Endothelial cell of umbilical vein (primary cell): ENCODE results near the gene NRG3. TPM values are rescaled to one million over a fixed set of nuclear protein-coding genes. Genes with fewer than 3 reads are reported as not detected.

Experiments used
- BruUV-seq: library from RNA; stranded (reverse); fragments of 400-500 nt; replicated peaks from 2 replicates; lab custom pipeline; 2021; lab: Mats Ljungman, UMichigan
- CTCF ChIA-PET: fragments of 300-600, 350-600 bp; sonication (Branson Sonifier 250); formaldehyde crosslinking; loops from one replicate; lab custom pipeline; 2021; ENCODE audit warnings: antibody characterized with exemption, inconsistent platforms; lab: Charles Lee
- POLR2A ChIA-PET: fragments of 300-600, 350-600 bp; sonication (Branson Sonifier 250); formaldehyde crosslinking; loops from one replicate; lab custom pipeline; 2021; ENCODE audit warnings: antibody characterized with exemption, inconsistent platforms; lab: Charles Lee
- DNase-seq: peaks from one replicate; pipeline ENCODE4 v3.0.0-alpha.2; 2011; ENCODE audit warnings: low read depth, low spot score
- FAIRE-seq: peaks from 2 replicates; lab custom pipeline; 2011; peaks lifted over from hg19 to GRCh38; lab: Jason Lieb, UNC
- H2AFZ ChIP-seq: 2 replicates; pipeline ENCODE4 v1.6.0; 2012; ENCODE audit warnings: low read depth, low read length, control low read depth, inconsistent platforms
- H3K27ac ChIP-seq: 2 replicates; pipeline ENCODE4 v1.5.1; 2011; ENCODE audit warnings: low read depth, mild to moderate bottlenecking, control low read depth, low read length, moderate library complexity; ENCODE audit not compliant: insufficient read depth
- H3K27me3 ChIP-seq, 2 experiments: 2 replicates each; pipeline versions ENCODE4 v1.6.0 to v1.6.1; 2011; ENCODE audit warnings: low read length in 2 of 2, mixed read lengths in 1 of 2; ENCODE audit not compliant: control insufficient read depth in 2 of 2, insufficient read depth in 2 of 2
- H3K36me3 ChIP-seq, 2 experiments: 2 replicates in 1 of 2; 3 replicates in 1 of 2; pipeline ENCODE4 v1.5.1; 2011; ENCODE audit warnings: low read length in 2 of 2, mild to moderate bottlenecking in 1 of 2, moderate library complexity in 1 of 2; ENCODE audit not compliant: control insufficient read depth in 2 of 2, insufficient read depth in 2 of 2; ENCODE audit errors: extremely low read depth in 1 of 2
- H3K4me1 ChIP-seq: 3 replicates; pipeline ENCODE4 v1.5.1; 2011; ENCODE audit warnings: mild to moderate bottlenecking, low read length; ENCODE audit not compliant: control insufficient read depth, insufficient read depth; ENCODE audit errors: extremely low read depth
- H3K4me2 ChIP-seq: 2 replicates; pipeline ENCODE4 v1.6.1; 2011; ENCODE audit warnings: low read length, control low read depth, mixed read lengths; ENCODE audit not compliant: insufficient read depth
- H3K4me3 ChIP-seq, 3 experiments: fragments of 200-600 bp in 1 of 3; sonication (generic), shearing (Covaris generic) in 1 of 3; replicated peaks in 1 of 3; 2 replicates each; pipeline ENCODE4 v1.5.1; 2011 to 2016; ENCODE audit warnings: control low read depth in 3 of 3, low read length in 3 of 3, mild to moderate bottlenecking in 2 of 3, inconsistent platforms in 1 of 3, low read depth in 1 of 3, moderate library complexity in 1 of 3; ENCODE audit not compliant: insufficient read depth in 1 of 3
- H3K79me2 ChIP-seq: 2 replicates; pipeline ENCODE4 v1.6.0; 2012; ENCODE audit warnings: low read length, inconsistent platforms; ENCODE audit not compliant: control insufficient read depth, insufficient read depth
- H3K9ac ChIP-seq: replicated peaks from 2 replicates; pipeline ENCODE3; 2011; ENCODE audit warnings: low read length, control low read depth; ENCODE audit not compliant: insufficient read depth; ENCODE audit errors: extremely low read depth
- H3K9me1 ChIP-seq: replicated peaks from 3 replicates; pipeline ENCODE4 v1.6.0; 2011; ENCODE audit warnings: mild to moderate bottlenecking, low read length; ENCODE audit not compliant: control insufficient read depth, insufficient read depth; ENCODE audit errors: extremely low read depth
- H3K9me3 ChIP-seq: replicated peaks from 2 replicates; pipeline ENCODE4 v1.5.1; 2012; ENCODE audit warnings: low read length, inconsistent platforms; ENCODE audit not compliant: control insufficient read depth, insufficient read depth
- H4K20me1 ChIP-seq: replicated peaks from 2 replicates; pipeline ENCODE3; 2011; ENCODE audit warnings: mild to moderate bottlenecking, low read length; ENCODE audit not compliant: control insufficient read depth, insufficient read depth; ENCODE audit errors: extremely low read depth
- EZH2 ChIP-seq: IDR thresholded peaks from 2 replicates; pipeline ENCODE4 v1.6.1; 2012; ENCODE audit warnings: borderline replicate concordance, low read depth, mild to moderate bottlenecking, moderate library complexity, low read length, inconsistent platforms; ENCODE audit not compliant: severe bottlenecking
- FOS ChIP-seq: IDR thresholded peaks from 2 replicates; pipeline ENCODE4 v1.6.1; 2011; ENCODE audit warnings: mild to moderate bottlenecking, low read length, moderate library complexity, borderline replicate concordance; ENCODE audit not compliant: insufficient read depth
- GATA2 ChIP-seq: IDR thresholded peaks from 2 replicates; pipeline ENCODE4 v1.7.0; 2011; ENCODE audit warnings: low read depth, mild to moderate bottlenecking, moderate library complexity, mixed read lengths, low read length; ENCODE audit not compliant: insufficient read length, insufficient read depth
- MAX ChIP-seq: IDR thresholded peaks from 2 replicates; pipeline ENCODE4 v1.6.1; 2011; ENCODE audit not compliant: insufficient read depth, insufficient read length
- POLR2AphosphoS5 ChIP-seq: IDR thresholded peaks from 2 replicates; pipeline ENCODE4 v1.6.1; 2012; ENCODE audit warnings: low read depth, mild to moderate bottlenecking, control low read depth, low read length, moderate library complexity; ENCODE audit not compliant: insufficient read depth
- dilution Hi-C: fragments of 300-500 bp; cut with MboI; formaldehyde crosslinking; loops from one replicate; pipeline ENCODE4 v1.15.0; 2019; ENCODE audit warnings: low sequenced_read_pairs; ENCODE audit not compliant: extremely low pct_ligation_motif_present
- intact Hi-C: fragments of 100-400 bp; cut with micrococcal nuclease; formaldehyde crosslinking; loops from one replicate; pipeline ENCODE4 v1.10.0; 2022
- polyA plus RNA-seq, 4 experiments: library from polyadenylated mRNA; depleted of rRNA in 3 of 4; stranded (reverse) in 3 of 4; unstranded in 1 of 4; fragments of >200 nt; gene quantifications; 2 replicates each; pipeline versions ENCODE4 v1.2.1 to v1.2.3, GENCODE V29; 2011 to 2012; ENCODE audit warnings: missing spikeins in 1 of 4
- total RNA-seq: library from RNA; stranded (reverse); gene quantifications from 2 replicates; pipeline ENCODE4 v1.2.3, GENCODE V29; 2021
- TF ChIP-seq, protein P1 (sequence below), 2 donors: IDR thresholded peaks; 1 replicate in 1 of 2; 2 replicates in 1 of 2; pipeline ENCODE4 v1.5.1; 2011; ENCODE audit warnings: low read length in 2 of 2, mild to moderate bottlenecking in 2 of 2, moderate library complexity in 2 of 2, control low read depth in 1 of 2, inconsistent platforms in 1 of 2, low read depth in 1 of 2; ENCODE audit not compliant: insufficient read depth in 1 of 2; ENCODE audit errors: extremely low read depth in 1 of 2

Gene NRG3
- total and polyA plus RNA-seq, 2 donors (not counting 3 experiments of a cell fraction or from before 2014, with no cell fraction given), result 1.9 to 3.9 TPM

DNA sequence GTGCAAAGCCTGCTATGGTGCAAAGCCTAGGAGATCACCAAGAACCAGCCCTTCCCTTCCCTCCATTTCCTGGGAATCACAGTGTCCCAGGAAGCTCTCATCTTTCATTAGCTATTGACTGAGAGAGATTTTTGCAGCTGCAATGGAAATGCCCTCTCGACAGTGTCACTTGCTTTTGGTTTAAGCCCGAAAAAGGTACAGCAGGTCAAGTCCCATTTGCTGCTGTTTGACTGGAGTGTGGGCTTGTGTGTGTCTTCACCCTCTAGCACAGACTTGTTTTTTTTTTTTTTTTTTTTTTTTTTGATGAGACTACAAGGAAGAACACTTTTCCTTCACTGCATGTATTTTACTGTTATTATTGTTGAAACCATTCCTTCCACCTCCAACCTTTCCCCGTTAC, 36.3 kb downstream of the NRG3 start:
- peaks cover 2% of the 10 kb centered on the region for H3K4me1 ChIP-seq
- ChIA-PET POLR2A (no interaction called here), CTCF (no interaction called here)
- no peak overlapping the region for H3K27ac ChIP-seq
- H3K9me3 ChIP-seq, result no peaks in the 10 kb centered on the region
- no peak for FAIRE-seq
- no peak overlapping the region for H3K4me2 ChIP-seq
- TF ChIP-seq, protein P1, sequence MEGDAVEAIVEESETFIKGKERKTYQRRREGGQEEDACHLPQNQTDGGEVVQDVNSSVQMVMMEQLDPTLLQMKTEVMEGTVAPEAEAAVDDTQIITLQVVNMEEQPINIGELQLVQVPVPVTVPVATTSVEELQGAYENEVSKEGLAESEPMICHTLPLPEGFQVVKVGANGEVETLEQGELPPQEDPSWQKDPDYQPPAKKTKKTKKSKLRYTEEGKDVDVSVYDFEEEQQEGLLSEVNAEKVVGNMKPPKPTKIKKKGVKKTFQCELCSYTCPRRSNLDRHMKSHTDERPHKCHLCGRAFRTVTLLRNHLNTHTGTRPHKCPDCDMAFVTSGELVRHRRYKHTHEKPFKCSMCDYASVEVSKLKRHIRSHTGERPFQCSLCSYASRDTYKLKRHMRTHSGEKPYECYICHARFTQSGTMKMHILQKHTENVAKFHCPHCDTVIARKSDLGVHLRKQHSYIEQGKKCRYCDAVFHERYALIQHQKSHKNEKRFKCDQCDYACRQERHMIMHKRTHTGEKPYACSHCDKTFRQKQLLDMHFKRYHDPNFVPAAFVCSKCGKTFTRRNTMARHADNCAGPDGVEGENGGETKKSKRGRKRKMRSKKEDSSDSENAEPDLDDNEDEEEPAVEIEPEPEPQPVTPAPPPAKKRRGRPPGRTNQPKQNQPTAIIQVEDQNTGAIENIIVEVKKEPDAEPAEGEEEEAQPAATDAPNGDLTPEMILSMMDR (IDR thresholded peaks at IDR 0.05; ENCODE audit: extremely low read depth in 1 of 2, insufficient read depth in 1 of 2, low read depth in 1 of 2, low read length in 2 of 2), result no peak
- no peak for TF ChIP-seq MAX
- TF ChIP-seq POLR2AphosphoS5, result no peak
- no peak for TF ChIP-seq EZH2
- no peak for TF ChIP-seq FOS
- TF ChIP-seq GATA2, result no peak
- dilution Hi-C loops, result no loop called here
- H3K36me3 ChIP-seq, result no peaks in the 10 kb centered on the region
- H2AFZ ChIP-seq, result no peak overlapping the region
- H3K9ac ChIP-seq, result no peak overlapping the region
- no TSS peak for BruUV-seq
- intact Hi-C loops, result no loop called here
- H3K4me3 ChIP-seq, result no peak overlapping the region
- no peaks in the 10 kb centered on the region for H3K9me1 ChIP-seq
- no peak for DNase-seq
- H4K20me1 ChIP-seq, result no peaks in the 10 kb centered on the region
- no peaks in the 10 kb centered on the region for H3K27me3 ChIP-seq
- no peaks in the 10 kb centered on the region for H3K79me2 ChIP-seq
